Measurements from ENCODE around the gene GLI3.

GRCh38 chr7:42076870-42077269, 160.1 kb downstream of the GLI3 start:
- TF ChIP-seq CTCF (IDR thresholded peaks at IDR 0.05; ENCODE audit: low read depth, low read length) (no peak), EZH2phosphoT487 (IDR thresholded peaks at IDR 0.05; ENCODE audit: low read depth) (no peak)

Measured in OCI-LY3 (cell line).